ENCODE data around the gene CNTNAP2.

The CNTNAP2 gene

GRCh38 chr7:148083448-148083847 lies 1966.8 kb downstream of the CNTNAP2 start:
- no peak overlapping the region for H3K4me2 ChIP-seq (ENCODE audit: low read length)
- H3K4me3 ChIP-seq (ENCODE audit: low read depth, low read length), result no peak overlapping the region
- H2AFZ ChIP-seq (ENCODE audit: insufficient read depth, low read length, poor library complexity), result no peak overlapping the region
- H2AK5ac ChIP-seq (ENCODE audit: low read length), result no peak overlapping the region
- H3K27me3 ChIP-seq (ENCODE audit: insufficient read depth, low read length), result no peaks in the 10 kb centered on the region
- DNase-seq, result no peak
- no peak overlapping the region for H3K14ac ChIP-seq (ENCODE audit: low read length)
- H3K4me1 ChIP-seq (ENCODE audit: control insufficient read depth in 1 of 2, insufficient read depth in 2 of 2, low read length in 2 of 2), result peaks cover 0 to 4% of the 10 kb centered on the region in 2 experiments
- no peak overlapping the region for H4K12ac ChIP-seq (ENCODE audit: low read depth, low read length)
- H3K9me3 ChIP-seq (ENCODE audit: insufficient read depth, low read depth, low read length), result no peaks in the 10 kb centered on the region
- H3K36me3 ChIP-seq (ENCODE audit: control insufficient read depth in 1 of 2, insufficient read depth in 2 of 2, low read length in 2 of 2), result no peaks in the 10 kb centered on the region
- H3K79me2 ChIP-seq (ENCODE audit: control insufficient read depth, insufficient read depth, low read length, poor library complexity), result no peaks in the 10 kb centered on the region
- no peak overlapping the region for H4K8ac ChIP-seq (ENCODE audit: low read depth, low read length)
- H3K27ac ChIP-seq (ENCODE audit: low read depth, low read length), result no peak overlapping the region
- H3K79me1 ChIP-seq (ENCODE audit: low read length), result no peaks in the 10 kb centered on the region
- no peak overlapping the region for H2BK5ac ChIP-seq (ENCODE audit: low read depth, low read length, poor library complexity)
- no peak overlapping the region for H3K18ac ChIP-seq (ENCODE audit: low read length)
- H2BK12ac ChIP-seq (ENCODE audit: low read length), result no peak overlapping the region
- H3K4ac ChIP-seq (ENCODE audit: low read depth, low read length), result no peak overlapping the region
- WGBS (ENCODE audit: extremely low coverage, insufficient coverage, insufficient read length), result no CpG with 5 or more reads among the region's 1 CpG
- no peak overlapping the region for H2BK120ac ChIP-seq (ENCODE audit: insufficient read depth, low read length, poor library complexity)
- H3K9ac ChIP-seq (ENCODE audit: low read length), result no peak overlapping the region
- no peak overlapping the region for H4K91ac ChIP-seq (ENCODE audit: low read depth, low read length)
- H3K23ac ChIP-seq (ENCODE audit: low read length), result no peak overlapping the region

- H3K23ac ChIP-seq (ENCODE audit: low read length), result no peak overlapping the region
- peak; percentile 15 to 70 for DNase-seq
- H3K14ac ChIP-seq (ENCODE audit: low read length), result no peak overlapping the region
- H3K9ac ChIP-seq (ENCODE audit: low read length), result no peak overlapping the region
- H3K79me1 ChIP-seq (ENCODE audit: low read length), result no peaks in the 10 kb centered on the region
- no peak overlapping the region for H3K4me2 ChIP-seq (ENCODE audit: low read length)
- no peaks in the 10 kb centered on the region for H3K36me3 ChIP-seq (ENCODE audit: control insufficient read depth in 1 of 2, insufficient read depth in 2 of 2, low read length in 2 of 2)
- H4K91ac ChIP-seq (ENCODE audit: low read depth, low read length), result no peak overlapping the region
- H2BK120ac ChIP-seq (ENCODE audit: insufficient read depth, low read length, poor library complexity), result no peak overlapping the region
- no peaks in the 10 kb centered on the region for H3K27me3 ChIP-seq (ENCODE audit: insufficient read depth, low read length)
- no peak overlapping the region for H2BK5ac ChIP-seq (ENCODE audit: low read depth, low read length, poor library complexity)
- H3K27ac ChIP-seq (ENCODE audit: low read depth, low read length), result no peak overlapping the region
- no peaks in the 10 kb centered on the region for H3K79me2 ChIP-seq (ENCODE audit: control insufficient read depth, insufficient read depth, low read length, poor library complexity)
- no peak overlapping the region for H3K18ac ChIP-seq (ENCODE audit: low read length)
- no CpG with 5 or more reads among the region's 3 CpGs for WGBS (ENCODE audit: extremely low coverage, insufficient coverage, insufficient read length)
- H2BK12ac ChIP-seq (ENCODE audit: low read length), result no peak overlapping the region
- no peak overlapping the region for H3K4me3 ChIP-seq (ENCODE audit: low read depth, low read length)
- no peak overlapping the region for H2AFZ ChIP-seq (ENCODE audit: insufficient read depth, low read length, poor library complexity)
- H3K9me3 ChIP-seq (ENCODE audit: insufficient read depth, low read depth, low read length), result no peaks in the 10 kb centered on the region
- no peak overlapping the region for H3K4ac ChIP-seq (ENCODE audit: low read depth, low read length)
- H3K4me1 ChIP-seq (ENCODE audit: control insufficient read depth in 1 of 2, insufficient read depth in 2 of 2, low read length in 2 of 2), result peaks cover 0 to 4% of the 10 kb centered on the region in 2 experiments
- no peak overlapping the region for H4K12ac ChIP-seq (ENCODE audit: low read depth, low read length)
- no peak overlapping the region for H4K8ac ChIP-seq (ENCODE audit: low read depth, low read length)
- no peak overlapping the region for H2AK5ac ChIP-seq (ENCODE audit: low read length)
Measured at GRCh38 chr7:148084138-148084537, 1967.5 kb downstream of the CNTNAP2 start.

- Histone ChIP-seq H3K4me3 (ENCODE audit: low read depth, low read length) (no peak overlapping the region), H4K12ac (ENCODE audit: low read depth, low read length) (no peak overlapping the region), H3K14ac (ENCODE audit: low read length) (no peak overlapping the region), H3K4ac (ENCODE audit: low read depth, low read length) (no peak overlapping the region), H3K27ac (ENCODE audit: low read depth, low read length) (no peak overlapping the region), H2BK120ac (ENCODE audit: insufficient read depth, low read length, poor library complexity) (no peak overlapping the region), H3K79me1 (ENCODE audit: low read length) (no peaks in the 10 kb centered on the region), H3K36me3 (ENCODE audit: control insufficient read depth in 1 of 2, insufficient read depth in 2 of 2, low read length in 2 of 2) (no peaks in the 10 kb centered on the region), H3K9me3 (ENCODE audit: insufficient read depth, low read depth, low read length) (no peaks in the 10 kb centered on the region), H2BK5ac (ENCODE audit: low read depth, low read length, poor library complexity) (no peak overlapping the region), H2BK12ac (ENCODE audit: low read length) (no peak overlapping the region), H3K18ac (ENCODE audit: low read length) (no peak overlapping the region), H3K79me2 (ENCODE audit: control insufficient read depth, insufficient read depth, low read length, poor library complexity) (no peaks in the 10 kb centered on the region), H3K4me1 (ENCODE audit: control insufficient read depth in 1 of 2, insufficient read depth in 2 of 2, low read length in 2 of 2) (no peaks in the 10 kb centered on the region), H3K27me3 (ENCODE audit: insufficient read depth, low read length) (no peaks in the 10 kb centered on the region), H3K9ac (ENCODE audit: low read length) (no peak overlapping the region), H2AFZ (ENCODE audit: insufficient read depth, low read length, poor library complexity) (no peak overlapping the region), H3K4me2 (ENCODE audit: low read length) (no peak overlapping the region), H2AK5ac (ENCODE audit: low read length) (no peak overlapping the region), H4K91ac (ENCODE audit: low read depth, low read length) (no peak overlapping the region), H4K8ac (ENCODE audit: low read depth, low read length) (no peak overlapping the region), H3K23ac (ENCODE audit: low read length) (no peak overlapping the region)
- WGBS (ENCODE audit: extremely low coverage, insufficient coverage, insufficient read length), result no CpG with 5 or more reads among the region's 4 CpGs
- no peak for DNase-seq
Measured at GRCh38 chr7:148091882-148092281, 1975.3 kb downstream of the CNTNAP2 start.

GRCh38 chr7:148093375-148094166 lies 1977.0 kb downstream of the CNTNAP2 start:
- Histone ChIP-seq H3K14ac (ENCODE audit: low read length) (no peak overlapping the region), H4K8ac (ENCODE audit: low read depth, low read length) (no peak overlapping the region), H3K4me1 (ENCODE audit: control insufficient read depth in 1 of 2, insufficient read depth in 2 of 2, low read length in 2 of 2) (no peaks in the 10 kb centered on the region), H2AK5ac (ENCODE audit: low read length) (no peak overlapping the region), H3K4ac (ENCODE audit: low read depth, low read length) (no peak overlapping the region), H3K4me3 (ENCODE audit: low read depth, low read length) (no peak overlapping the region), H3K9me3 (ENCODE audit: insufficient read depth, low read depth, low read length) (no peaks in the 10 kb centered on the region), H3K23ac (ENCODE audit: low read length) (no peak overlapping the region), H4K91ac (ENCODE audit: low read depth, low read length) (no peak overlapping the region), H3K9ac (ENCODE audit: low read length) (no peak overlapping the region), H3K27me3 (ENCODE audit: insufficient read depth, low read length) (no peaks in the 10 kb centered on the region), H3K18ac (ENCODE audit: low read length) (no peak overlapping the region), H4K12ac (ENCODE audit: low read depth, low read length) (no peak overlapping the region), H3K36me3 (ENCODE audit: control insufficient read depth in 1 of 2, insufficient read depth in 2 of 2, low read length in 2 of 2) (no peaks in the 10 kb centered on the region), H3K27ac (ENCODE audit: low read depth, low read length) (no peak overlapping the region), H3K79me2 (ENCODE audit: control insufficient read depth, insufficient read depth, low read length, poor library complexity) (no peaks in the 10 kb centered on the region), H3K79me1 (ENCODE audit: low read length) (no peaks in the 10 kb centered on the region), H2BK5ac (ENCODE audit: low read depth, low read length, poor library complexity) (no peak overlapping the region), H2BK120ac (ENCODE audit: insufficient read depth, low read length, poor library complexity) (no peak overlapping the region), H2AFZ (ENCODE audit: insufficient read depth, low read length, poor library complexity) (no peak overlapping the region), H3K4me2 (ENCODE audit: low read length) (no peak overlapping the region), H2BK12ac (ENCODE audit: low read length) (no peak overlapping the region)
- no peak for DNase-seq
- WGBS (ENCODE audit: extremely low coverage, insufficient coverage, insufficient read length), result no CpG with 5 or more reads among the region's 9 CpGs
